GM10248 (cell line): ENCODE measurements around the gene ZNF70.

Experiments
- CTCF ChIA-PET: fragments of 300-600 bp; sonication (Branson Sonifier 250); formaldehyde crosslinking; extraction: SDS; loops from one replicate; lab custom pipeline; 2021; ENCODE audit warnings: antibody characterized with exemption; lab: Yijun Ruan, JAX
- POLR2A ChIA-PET: fragments of 350-650 bp; sonication (Branson Sonifier 250); formaldehyde crosslinking; extraction: SDS; loops from one replicate; lab custom pipeline; 2020; ENCODE audit warnings: antibody characterized with exemption; lab: Yijun Ruan, JAX
- DNase-seq: peaks from one replicate; pipeline ENCODE4 v3.0.0; 2012; ENCODE audit errors: extremely low spot score
- CTCF ChIP-seq: IDR thresholded peaks from 2 replicates; pipeline ENCODE4 v1.5.1; 2012; ENCODE audit warnings: mild to moderate bottlenecking, low read depth; ENCODE audit errors: extremely low read depth, missing control alignments, control extremely low read depth

Gene ZNF70

GRCh38 chr22:23695141-23695540 lies 55.8 kb downstream of the ZNF70 start:
- DNase-seq, result no peak
- POLR2A ChIA-PET, result no interaction called here
- CTCF ChIA-PET, result interaction anchor here (0.8 to 2.8 kb wide), 3 partner anchors 9 to 155 kb away, joined by 3 to 9 read pairs (median 6); no protein-coding TSS in a partner anchor
- TF ChIP-seq CTCF, result no peak

GRCh38 chr22:23693979-23694680 lies 56.8 kb downstream of the ZNF70 start:
- CTCF ChIA-PET, result interaction anchor here (1.8 to 2.8 kb wide), 2 partner anchors 8 to 156 kb away, joined by 6 to 9 read pairs; no protein-coding TSS in a partner anchor
- TF ChIP-seq CTCF, result no peak
- no peak for DNase-seq
- POLR2A ChIA-PET, result no interaction called here

GRCh38 chr22:23692598-23693291 lies 58.2 kb downstream of the ZNF70 start:
- POLR2A ChIA-PET, result no interaction called here
- TF ChIP-seq CTCF, result no peak
- CTCF ChIA-PET, result interaction anchor here (0.6 kb wide), 1 partner anchor 66 kb away, joined by 3 read pairs; no protein-coding TSS in a partner anchor
- DNase-seq, result no peak

- POLR2A ChIA-PET, result no interaction called here
- CTCF ChIA-PET, result no interaction called here
- no peak for DNase-seq
- TF ChIP-seq CTCF, result no peak
These were observed 59.0 kb downstream of the ZNF70 start for GRCh38 chr22:23691748-23692423.

- TF ChIP-seq CTCF, result no peak
- DNase-seq, result no peak
- ChIA-PET CTCF (no interaction called here), POLR2A (no interaction called here)
These were observed 60.2 kb downstream of the ZNF70 start, which contains the start of gene RGL4 for GRCh38 chr22:23690713-23691112. Gene RGL4, plus strand, starts transcription at chr22:23691013. Its CDS starts 1,018 bp downstream, at chr22:23692031.

GRCh38 chr22:23689414-23689813 lies 61.5 kb downstream of the ZNF70 start:
- ChIA-PET POLR2A (no interaction called here), CTCF (interaction anchor here (1.2 kb wide), 1 partner anchor 13 kb away, joined by 3 read pairs; no protein-coding TSS in a partner anchor)
- TF ChIP-seq CTCF, result no peak
- no peak for DNase-seq
